Keratinocyte (primary cell): ENCODE results near the gene KIF2C. TPM values are rescaled to one million over a fixed set of nuclear protein-coding genes. Genes with fewer than 3 reads are reported as not detected.

Experiments used
- DNase-seq: peaks from one replicate; pipeline ENCODE4 v3.0.0-alpha.2; 2011; ENCODE audit warnings: low read depth, missing footprints, low spot score
- FAIRE-seq: peaks from 2 replicates; lab custom pipeline; 2011; peaks lifted over from hg19 to GRCh38; lab: Jason Lieb, UNC
- H2AFZ ChIP-seq: 2 replicates; pipeline ENCODE4 v1.6.0; 2012; ENCODE audit warnings: low read length, control low read depth, inconsistent platforms; ENCODE audit not compliant: control insufficient read depth
- H3K27ac ChIP-seq: 2 replicates; pipeline ENCODE4 v1.5.1; 2011; ENCODE audit warnings: low read length; ENCODE audit not compliant: control insufficient read depth, insufficient read depth
- H3K27me3 ChIP-seq: 3 replicates; pipeline ENCODE4 v1.6.0; 2011; ENCODE audit warnings: low read length; ENCODE audit not compliant: control insufficient read depth, insufficient read depth; ENCODE audit errors: extremely low read depth
- H3K36me3 ChIP-seq, 2 experiments: 2 replicates in 1 of 2; 3 replicates in 1 of 2; pipeline ENCODE4 v1.5.1; 2011; ENCODE audit warnings: low read length in 2 of 2, mild to moderate bottlenecking in 1 of 2; ENCODE audit not compliant: control insufficient read depth in 2 of 2, insufficient read depth in 2 of 2; ENCODE audit errors: extremely low read depth in 1 of 2
- H3K4me1 ChIP-seq: 3 replicates; pipeline ENCODE4 v1.5.1; 2011; ENCODE audit warnings: low read length; ENCODE audit not compliant: control insufficient read depth, insufficient read depth; ENCODE audit errors: extremely low read depth
- H3K4me2 ChIP-seq: 3 replicates; pipeline ENCODE4 v1.6.0; 2011; ENCODE audit warnings: low read depth, low read length; ENCODE audit not compliant: control insufficient read depth, insufficient read depth; ENCODE audit errors: extremely low read depth
- H3K4me3 ChIP-seq, 3 experiments: fragments of 200-600 bp in 1 of 3; sonication (generic) in 1 of 3; 2 replicates in 2 of 3; 3 replicates in 1 of 3; pipeline ENCODE4 v1.5.1; 2011 to 2016; ENCODE audit warnings: low read length in 3 of 3, mild to moderate bottlenecking in 3 of 3, control low read depth in 2 of 3, inconsistent platforms in 1 of 3, low read depth in 1 of 3, mixed read lengths in 1 of 3, mixed run types in 1 of 3, moderate library complexity in 1 of 3; ENCODE audit not compliant: control insufficient read depth in 2 of 3, insufficient read depth in 2 of 3; ENCODE audit errors: extremely low read depth in 1 of 3
- H3K79me2 ChIP-seq: 2 replicates; pipeline ENCODE4 v1.6.0; 2012; ENCODE audit warnings: low read length; ENCODE audit not compliant: control insufficient read depth, insufficient read depth
- H3K9ac ChIP-seq: 3 replicates; pipeline ENCODE4 v1.6.0; 2011; ENCODE audit warnings: low read length; ENCODE audit not compliant: control insufficient read depth, insufficient read depth; ENCODE audit errors: extremely low read depth
- H3K9me1 ChIP-seq: 3 replicates; pipeline ENCODE4 v1.6.0; 2011; ENCODE audit warnings: low read length; ENCODE audit not compliant: control insufficient read depth, insufficient read depth; ENCODE audit errors: extremely low read depth
- H3K9me3 ChIP-seq: 2 replicates; pipeline ENCODE4 v1.5.1; 2012; ENCODE audit warnings: low read depth, low read length; ENCODE audit not compliant: control insufficient read depth
- H4K20me1 ChIP-seq: 3 replicates; pipeline ENCODE4 v1.6.0; 2011; ENCODE audit warnings: low read length; ENCODE audit not compliant: control insufficient read depth, insufficient read depth; ENCODE audit errors: extremely low read depth
- CTCF ChIP-seq, 3 experiments: IDR thresholded peaks in 1 of 3; conservative IDR thresholded peaks in 1 of 3; optimal IDR thresholded peaks in 1 of 3; 2 replicates in 2 of 3; 3 replicates in 1 of 3; pipeline versions ENCODE3 to v1.5.1; 2011; ENCODE audit warnings: low read length in 3 of 3, mild to moderate bottlenecking in 3 of 3, moderate library complexity in 2 of 3, control low read depth in 1 of 3, inconsistent platforms in 1 of 3; ENCODE audit not compliant: insufficient read depth in 2 of 3; ENCODE audit errors: extremely low read depth in 1 of 3
- EZH2 ChIP-seq: IDR thresholded peaks from one replicate; pipeline ENCODE4 v1.6.1; 2012; ENCODE audit warnings: inconsistent platforms, mild to moderate bottlenecking, low read length, moderate library complexity
- dilution Hi-C: fragments of 300-500 bp; cut with MboI; formaldehyde crosslinking; loops from one replicate; pipeline ENCODE4 v1.7.0; 2020; ENCODE audit warnings: low sequenced_read_pairs; ENCODE audit not compliant: extremely low pct_ligation_motif_present
- polyA plus RNA-seq, 5 experiments: library from polyadenylated mRNA; depleted of rRNA in 3 of 5; stranded (reverse) in 3 of 5; stranded (forward) in 1 of 5; unstranded in 1 of 5; fragments of >200 nt; gene quantifications; 1 replicate in 1 of 5; 2 replicates in 3 of 5; 3 replicates in 1 of 5; pipeline versions ENCODE4 v1.2.1 to v1.2.3, GENCODE V29; 2011 to 2012; ENCODE audit warnings: missing spikeins in 2 of 5, low read depth in 1 of 5, low replicate concordance in 1 of 5

Gene KIF2C
- polyA plus RNA-seq, 1 donor (not counting 4 experiments of a cell fraction or from before 2014, with no cell fraction given) = 16.3 TPM

GRCh38 chr1:44700573-44700972 is 39.1 kb upstream of the KIF2C start:
- Histone ChIP-seq H3K9me3 (no peaks in the 10 kb centered on the region), H3K9ac (no peak overlapping the region), H3K36me3 (no peaks in the 10 kb centered on the region), H3K4me1 (no peaks in the 10 kb centered on the region), H4K20me1 (no peaks in the 10 kb centered on the region), H3K4me3 (no peak overlapping the region), H3K4me2 (no peak overlapping the region), H3K27me3 (peaks cover 7% of the 10 kb centered on the region), H3K79me2 (no peaks in the 10 kb centered on the region), H3K9me1 (no peaks in the 10 kb centered on the region), H2AFZ (no peak overlapping the region), H3K27ac (no peak overlapping the region)
- no peak for DNase-seq
- dilution Hi-C loops = no loop called here
- TF ChIP-seq CTCF (optimal IDR thresholded peaks at IDR 0.05 in 1 of 3, IDR thresholded peaks at IDR 0.05 in 1 of 3, conservative IDR thresholded peaks at IDR 0.05 in 1 of 3; ENCODE audit: extremely low read depth in 1 of 3, insufficient read depth in 2 of 3, low read length in 3 of 3) = no peak
- no peak for TF ChIP-seq EZH2
- FAIRE-seq = no peak

GRCh38 chr1:44701141-44701573 is 38.5 kb upstream of the KIF2C start:
- Histone ChIP-seq H3K9ac (no peak overlapping the region), H3K4me2 (no peak overlapping the region), H3K36me3 (no peaks in the 10 kb centered on the region), H3K79me2 (no peaks in the 10 kb centered on the region), H4K20me1 (no peaks in the 10 kb centered on the region), H3K9me1 (no peaks in the 10 kb centered on the region), H2AFZ (no peak overlapping the region), H3K27ac (no peak overlapping the region), H3K4me1 (no peaks in the 10 kb centered on the region), H3K9me3 (no peaks in the 10 kb centered on the region), H3K4me3 (no peak overlapping the region), H3K27me3 (peaks cover 7% of the 10 kb centered on the region)
- DNase-seq = no peak
- TF ChIP-seq EZH2 (no peak), CTCF (optimal IDR thresholded peaks at IDR 0.05 in 1 of 3, IDR thresholded peaks at IDR 0.05 in 1 of 3, conservative IDR thresholded peaks at IDR 0.05 in 1 of 3; ENCODE audit: extremely low read depth in 1 of 3, insufficient read depth in 2 of 3, low read length in 3 of 3) (no peak)
- dilution Hi-C loops = no loop called here
- FAIRE-seq = no peak
